Hepatocyte (in vitro differentiated cells): Measurements from ENCODE around the gene NAA80. TPM values are rescaled to one million over a fixed set of nuclear protein-coding genes. Genes with fewer than 3 reads are reported as not detected.

Source experiments
- DNase-seq: peaks from one replicate; pipeline ENCODE4 v3.0.0-alpha.2; 2016; ENCODE audit warnings: low spot score
- H2AFZ ChIP-seq: fragments of 200-600 bp; sonication (generic); 2 replicates; pipeline ENCODE4 v1.6.0; 2016; ENCODE audit warnings: antibody characterized with exemption, mild to moderate bottlenecking
- H3K27ac ChIP-seq: fragments of 200-600 bp; sonication (generic); 2 replicates; pipeline ENCODE4 v1.5.1; 2016; ENCODE audit warnings: mild to moderate bottlenecking
- H3K27me3 ChIP-seq: fragments of 200-600 bp; sonication (generic); 2 replicates; pipeline ENCODE4 v1.6.1; 2016
- H3K36me3 ChIP-seq: fragments of 200-600 bp; sonication (generic); replicated peaks from 2 replicates; pipeline ENCODE4 v1.5.1; 2016; ENCODE audit warnings: low read depth; ENCODE audit not compliant: insufficient read depth
- H3K4me1 ChIP-seq: fragments of 200-600 bp; sonication (generic); 2 replicates; pipeline ENCODE4 v1.5.1; 2016; ENCODE audit warnings: mild to moderate bottlenecking, moderate library complexity; ENCODE audit not compliant: insufficient read depth
- H3K4me2 ChIP-seq: fragments of 200-600 bp; sonication (generic); 2 replicates; pipeline ENCODE4 v1.6.0; 2016
- H3K4me3 ChIP-seq: fragments of 200-600 bp; sonication (generic); 2 replicates; pipeline ENCODE4 v1.5.1; 2016; ENCODE audit warnings: mild to moderate bottlenecking
- H3K79me2 ChIP-seq: fragments of 200-600 bp; sonication (generic); 2 replicates; pipeline ENCODE4 v1.6.0; 2017; ENCODE audit warnings: mild to moderate bottlenecking
- H3K9me2 ChIP-seq: fragments of 200-600 bp; sonication (generic); replicated peaks from 2 replicates; pipeline ENCODE4 v1.6.0; 2017; ENCODE audit warnings: mild to moderate bottlenecking; ENCODE audit not compliant: insufficient read depth
- H3K9me3 ChIP-seq: fragments of 200-600 bp; sonication (generic); 2 replicates; pipeline ENCODE4 v1.5.1; 2016; ENCODE audit warnings: low read depth, mild to moderate bottlenecking
- H4K20me1 ChIP-seq: fragments of 200-600 bp; sonication (generic); 2 replicates; pipeline ENCODE4 v1.6.0; 2016; ENCODE audit warnings: mild to moderate bottlenecking; ENCODE audit not compliant: insufficient read depth, poor library complexity, severe bottlenecking
- EZH2 ChIP-seq: fragments of 200-600 bp; sonication (generic); IDR thresholded peaks from 2 replicates; pipeline ENCODE4 v1.6.1; 2016; ENCODE audit warnings: antibody characterized with exemption, mild to moderate bottlenecking, borderline replicate concordance
- EZH2phosphoT487 ChIP-seq: fragments of 200-600 bp; sonication (generic); IDR thresholded peaks from one replicate; pipeline ENCODE4 v1.6.1; 2018; ENCODE audit warnings: antibody characterized with exemption, mild to moderate bottlenecking, low read depth, moderate library complexity; ENCODE audit not compliant: unreplicated experiment, severe bottlenecking
- whole genome bisulfite sequencing: methylation state at CpG from one replicate; pipeline ENCODE4 v1.1.6; 2016; ENCODE audit warnings: low lambda C conversion rate; ENCODE audit errors: missing lambda C conversion rate; 5-methylcytosine and 5-hydroxymethylcytosine counted together
- polyA plus RNA-seq: library from polyadenylated mRNA; unstranded; fragments of >200 nt; fragmentation: Nextera tagmentation; extraction: Ambion mirVana; gene quantifications from 2 replicates; pipeline ENCODE4 v1.2.1, GENCODE V29; 2016
- total RNA-seq: library from RNA; depleted of rRNA; stranded (reverse); fragments of >200 nt; gene quantifications from 2 replicates; pipeline ENCODE4 v1.2.3, GENCODE V29; 2014
- TF ChIP-seq, protein P1 (sequence below): fragments of 200-600 bp; sonication (generic); IDR thresholded peaks from 2 replicates; pipeline ENCODE4 v1.5.1; 2016; ENCODE audit warnings: antibody characterized with exemption, mild to moderate bottlenecking; ENCODE audit not compliant: poor library complexity

NAA80 gene
- total and polyA plus RNA-seq, 2 experiments from 2014 or later: 6.7 to 19.5 TPM

DNA sequence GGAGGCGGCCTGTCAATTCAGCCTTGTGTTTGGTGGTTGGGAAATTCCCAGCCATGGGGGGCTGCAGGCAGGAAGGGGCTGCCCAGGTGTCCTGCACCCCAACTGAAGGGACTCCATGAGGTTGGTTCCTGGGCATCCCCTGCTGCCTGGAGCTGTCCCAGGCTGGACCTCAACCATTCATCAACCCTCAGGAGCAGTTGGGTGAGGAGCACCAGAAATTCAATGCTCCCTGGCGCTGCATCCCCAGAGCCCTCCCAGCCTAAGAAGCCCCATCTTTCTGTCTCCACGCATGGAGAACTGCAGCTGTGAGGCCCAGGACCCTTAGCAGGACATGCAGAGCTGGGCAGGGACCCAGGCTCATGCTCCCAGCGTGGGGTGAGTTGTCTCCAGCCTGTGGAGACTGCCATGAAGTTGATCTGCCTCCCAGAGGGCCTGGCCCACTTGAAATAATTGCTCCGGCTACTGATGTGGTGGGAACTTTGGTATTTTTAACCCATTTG lies 38.2 kb downstream of the NAA80 start:
- TF ChIP-seq, protein P1, sequence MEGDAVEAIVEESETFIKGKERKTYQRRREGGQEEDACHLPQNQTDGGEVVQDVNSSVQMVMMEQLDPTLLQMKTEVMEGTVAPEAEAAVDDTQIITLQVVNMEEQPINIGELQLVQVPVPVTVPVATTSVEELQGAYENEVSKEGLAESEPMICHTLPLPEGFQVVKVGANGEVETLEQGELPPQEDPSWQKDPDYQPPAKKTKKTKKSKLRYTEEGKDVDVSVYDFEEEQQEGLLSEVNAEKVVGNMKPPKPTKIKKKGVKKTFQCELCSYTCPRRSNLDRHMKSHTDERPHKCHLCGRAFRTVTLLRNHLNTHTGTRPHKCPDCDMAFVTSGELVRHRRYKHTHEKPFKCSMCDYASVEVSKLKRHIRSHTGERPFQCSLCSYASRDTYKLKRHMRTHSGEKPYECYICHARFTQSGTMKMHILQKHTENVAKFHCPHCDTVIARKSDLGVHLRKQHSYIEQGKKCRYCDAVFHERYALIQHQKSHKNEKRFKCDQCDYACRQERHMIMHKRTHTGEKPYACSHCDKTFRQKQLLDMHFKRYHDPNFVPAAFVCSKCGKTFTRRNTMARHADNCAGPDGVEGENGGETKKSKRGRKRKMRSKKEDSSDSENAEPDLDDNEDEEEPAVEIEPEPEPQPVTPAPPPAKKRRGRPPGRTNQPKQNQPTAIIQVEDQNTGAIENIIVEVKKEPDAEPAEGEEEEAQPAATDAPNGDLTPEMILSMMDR: no peak
- TF ChIP-seq EZH2 (no peak), EZH2phosphoT487 (no peak)
- no peak for DNase-seq
- Histone ChIP-seq H3K4me3 (no peak overlapping the region), H3K27me3 (no peaks in the 10 kb centered on the region), H3K36me3 (no peaks in the 10 kb centered on the region), H3K79me2 (peaks cover 12% of the 10 kb centered on the region), H3K27ac (peak overlapping the region; percentile 97), H3K9me3 (no peaks in the 10 kb centered on the region), H3K4me1 (peaks cover 41% of the 10 kb centered on the region), H3K4me2 (peak overlapping the region; percentile 78), H3K9me2 (no peaks in the 10 kb centered on the region), H4K20me1 (no peaks in the 10 kb centered on the region), H2AFZ (no peak overlapping the region)
- WGBS: 85% methylated on average over 5 of the region's 5 CpGs

DNA sequence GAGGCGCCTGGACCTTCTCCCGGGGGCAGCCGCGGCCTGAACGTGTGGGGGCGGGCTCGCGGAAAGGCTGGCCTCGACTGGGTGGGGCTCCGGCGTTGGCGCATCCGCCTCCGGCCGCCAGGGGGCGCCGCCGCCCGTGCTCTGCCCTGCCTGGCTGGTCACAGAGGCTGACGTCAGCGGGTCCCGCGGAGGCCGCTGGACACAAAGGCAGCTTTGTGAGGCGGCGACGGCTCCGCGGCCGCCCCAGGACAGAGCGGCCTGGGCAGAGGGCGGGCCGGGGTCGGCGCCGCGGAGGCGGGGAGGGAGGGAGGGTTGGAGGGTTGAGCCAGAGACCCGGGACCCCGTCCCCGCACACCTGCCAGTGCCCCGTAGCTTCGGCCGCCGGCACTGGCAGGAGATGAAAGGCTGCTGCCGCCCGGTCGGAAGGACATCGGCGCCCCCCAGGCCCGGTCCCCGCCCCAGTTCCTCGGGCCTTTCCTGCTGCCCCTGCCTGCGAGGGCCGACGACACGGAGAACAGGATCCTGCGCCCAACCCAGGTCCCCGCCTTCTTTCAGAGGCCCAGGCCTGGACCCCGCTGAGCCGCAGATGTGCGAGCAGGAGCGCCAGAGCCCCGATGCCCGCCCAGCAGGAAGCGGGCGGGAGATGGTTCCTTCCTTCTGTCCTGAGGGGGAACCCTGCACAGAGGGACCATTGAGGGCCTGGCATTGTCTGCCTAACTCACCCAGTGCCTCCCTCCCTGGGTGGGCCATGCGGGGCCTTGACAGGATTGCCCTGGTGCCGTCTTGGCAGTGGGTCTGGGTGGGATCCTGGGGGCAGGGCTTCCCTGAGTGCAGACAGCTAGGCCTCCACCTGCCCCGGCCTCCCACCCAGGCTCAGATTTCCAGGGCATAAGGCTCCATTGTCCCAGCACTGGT lies 38.9 kb downstream of the NAA80 start:
- WGBS: 13% methylated on average over 18 of the region's 70 CpGs
- H3K4me3 ChIP-seq: peak overlapping the region; percentile 40
- DNase-seq: peak; percentile 97
- H3K9me3 ChIP-seq: no peaks in the 10 kb centered on the region
- H3K36me3 ChIP-seq: no peaks in the 10 kb centered on the region
- peak overlapping the region; percentile 78 for H3K4me2 ChIP-seq
- H3K9me2 ChIP-seq: no peaks in the 10 kb centered on the region
- no peaks in the 10 kb centered on the region for H4K20me1 ChIP-seq
- H2AFZ ChIP-seq: peak overlapping the region; percentile 32
- peak overlapping the region; percentile 97 for H3K27ac ChIP-seq
- TF ChIP-seq EZH2phosphoT487 (no peak), EZH2 (no peak)
- TF ChIP-seq, protein P1: peak; percentile 99
- H3K4me1 ChIP-seq: peaks cover 34% of the 10 kb centered on the region
- no peaks in the 10 kb centered on the region for H3K27me3 ChIP-seq
- H3K79me2 ChIP-seq: peaks cover 12% of the 10 kb centered on the region

DNA sequence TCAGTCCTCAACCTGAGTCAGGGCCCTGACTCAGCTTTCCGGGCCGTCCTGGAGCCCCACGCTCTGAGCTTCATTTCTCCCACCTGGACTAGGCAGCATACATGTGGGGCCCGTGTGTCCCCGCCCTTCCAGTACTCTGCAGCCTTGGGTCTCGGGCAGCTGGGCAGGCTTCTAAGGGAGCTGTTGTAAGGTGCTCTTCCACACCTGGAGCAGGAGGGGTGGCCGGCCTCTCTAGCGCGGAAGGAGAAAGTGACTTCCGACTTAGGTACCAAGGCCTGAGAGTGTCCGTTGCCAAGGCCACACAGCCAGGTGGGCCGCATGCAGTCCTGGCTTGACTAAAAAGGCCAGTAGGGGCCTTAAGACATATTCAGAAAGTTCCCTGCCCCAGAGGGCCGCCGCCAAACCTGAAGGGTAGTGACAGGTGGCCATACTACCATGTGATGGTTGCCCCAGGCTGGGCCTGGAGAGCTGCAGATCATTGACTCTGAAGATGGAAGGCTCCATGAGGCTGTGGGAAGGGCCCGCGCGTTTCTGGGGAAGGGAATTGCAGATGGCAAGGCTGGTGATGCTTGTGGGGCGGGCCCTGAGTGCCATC lies 39.7 kb downstream of the NAA80 start:
- Histone ChIP-seq H3K4me3 (no peak overlapping the region), H3K9me3 (no peaks in the 10 kb centered on the region), H3K27me3 (no peaks in the 10 kb centered on the region), H3K79me2 (peaks cover 12% of the 10 kb centered on the region), H3K9me2 (no peaks in the 10 kb centered on the region), H3K4me2 (peak overlapping the region; percentile 78), H3K36me3 (no peaks in the 10 kb centered on the region), H4K20me1 (no peaks in the 10 kb centered on the region), H3K4me1 (peaks cover 30% of the 10 kb centered on the region), H2AFZ (no peak overlapping the region), H3K27ac (peak overlapping the region; percentile 97)
- TF ChIP-seq EZH2 (no peak), EZH2phosphoT487 (no peak)
- TF ChIP-seq, protein P1: no peak
- 66% methylated on average over 18 of the region's 18 CpGs for WGBS
- no peak for DNase-seq
